Gastrocnemius medialis (tissue), 4 donors: ENCODE results near the gene ZNF221. TPM values are rescaled to one million over a fixed set of nuclear protein-coding genes. Genes with fewer than 3 reads are reported as not detected.
A peak's percentile ranks its signal among the peaks of the same experiment; 100 is the strongest.

Source experiments
- ATAC-seq, 2 donors: fragments of 150-250 bp; one replicate each; pipeline ENCODE4 v1.9.1; 2016
- DNase-seq, 2 donors: peaks; one replicate each; pipeline ENCODE4 v3.0.0-alpha.2; 2019
- H3K27ac ChIP-seq, 4 donors: fragments of 200-600 bp; sonication (generic); 1 replicate in 1 of 4; 2 replicates in 3 of 4; pipeline ENCODE4 v1.5.1; 2016 to 2018; ENCODE audit warnings: mild to moderate bottlenecking in 2 of 4, moderate library complexity in 1 of 4
- H3K27me3 ChIP-seq, 3 donors: fragments of 200-600 bp; sonication (generic) in 2 of 3; 1 replicate in 1 of 3; 2 replicates in 2 of 3; pipeline versions ENCODE4 v1.5.1 to v1.6.0; 2016 to 2019; ENCODE audit warnings: mild to moderate bottlenecking in 1 of 3, moderate library complexity in 1 of 3
- H3K36me3 ChIP-seq, 2 donors: fragments of 200-600 bp; sonication (generic) in 1 of 2; one replicate each; pipeline ENCODE4 v1.5.1; 2017 to 2018
- H3K4me1 ChIP-seq, 2 donors: fragments of 200-600 bp; sonication (generic) in 1 of 2; one replicate each; pipeline ENCODE4 v1.5.1; 2016 to 2017; ENCODE audit warnings: mild to moderate bottlenecking in 2 of 2
- H3K4me3 ChIP-seq, 4 donors: fragments of 200-600 bp; sonication (generic) in 3 of 4; 1 replicate in 1 of 4; 2 replicates in 3 of 4; pipeline ENCODE4 v1.5.1; 2016 to 2019; ENCODE audit warnings: mild to moderate bottlenecking in 2 of 4
- H3K9me3 ChIP-seq, 3 donors: fragments of 200-600 bp; sonication (generic) in 2 of 3; 1 replicate in 1 of 3; 2 replicates in 2 of 3; pipeline ENCODE4 v1.5.1; 2016 to 2019
- CTCF ChIP-seq, 5 experiments: fragments of 450-650 bp in 3 of 5; fragments of 200-600 bp in 2 of 5; sonication (generic) in 2 of 5; IDR thresholded peaks in 4 of 5; conservative IDR thresholded peaks in 1 of 5; 1 replicate in 4 of 5; 2 replicates in 1 of 5; pipeline ENCODE4 v1.5.1; 2016 to 2019; ENCODE audit warnings: antibody characterized with exemption in 5 of 5, mild to moderate bottlenecking in 3 of 5, moderate library complexity in 3 of 5
- POLR2A ChIP-seq, 2 donors: fragments of 450-650 bp; IDR thresholded peaks; one replicate each; pipeline ENCODE4 v1.6.1; 2017; ENCODE audit warnings: antibody characterized with exemption in 2 of 2, mild to moderate bottlenecking in 2 of 2, moderate library complexity in 2 of 2
- in situ Hi-C, 4 donors: fragments of 200-750 bp; cut with MboI; loops; one replicate each; pipeline versions ENCODE4 v1.15.0 to v1.8.0; 2017; ENCODE audit warnings: low sequenced_read_pairs in 4 of 4
- intact Hi-C: fragments of 100-400 bp; cut with DNase I; formaldehyde crosslinking; loops from one replicate; pipeline ENCODE4 v1.15.1; 2023; ENCODE audit warnings: low total_unique reads
- total RNA-seq, 4 donors: library from RNA; depleted of rRNA; stranded (reverse); fragments of >200 nt; gene quantifications; one replicate each; pipeline versions ENCODE4 v1.1.0 to v1.2.3, GENCODE V29; 2016

The ZNF221 gene
- total RNA-seq, result 10 to 100 TPM in 1 of 4 donors, 1 to 10 TPM in 1, under 1 TPM in 2; 0.76 to 15.3 (median 0.96) TPM

- Histone ChIP-seq H3K36me3 (peaks cover 0 to 19% of the 10 kb centered on the region in 2 donors), H3K27me3 (no peaks in the 10 kb centered on the region), H3K27ac (peak within 1 kb of the TSS; percentile 66 to 80 (median 74)), H3K4me1 (peaks cover 0 to 3% of the 10 kb centered on the region in 2 donors), H3K9me3 (peaks cover 0 to 13% (median 10%) of the 10 kb centered on the region in 3 donors), H3K4me3 (peak within 1 kb of the TSS; percentile 70 to 97 (median 84))
- intact Hi-C loops (loop anchor here (1.0 to 10.0 kb wide), 9 partner anchors 16 to 262 kb away; partner anchors contain the start of genes ZNF155, ZNF223, ZNF225 and ZNF227), in situ Hi-C loops (loop anchor here in 1 of 4 donors (10.0 kb wide), 1 partner anchor 126 kb away; the partner anchor contains the start of gene ZNF283)
- DNase-seq, result peak; percentile 87 to 90
- peak; percentile 100 for ATAC-seq
- TF ChIP-seq POLR2A (IDR thresholded peaks at IDR 0.05) (no peak), CTCF (IDR thresholded peaks at IDR 0.05 in 4 of 5, conservative IDR thresholded peaks at IDR 0.05 in 1 of 5) (peak in 4 of 5 experiments; percentile 19 to 48 (median 38))
Measured at GRCh38 chr19:43950834-43951645, at the start of gene ZNF221. Gene ZNF221, plus strand, starts transcription at chr19:43951228. Its CDS starts 11,499 bp downstream, at chr19:43962727.

GRCh38 chr19:43901395-43902390 is 49.3 kb upstream of the ZNF221 start:
- H3K4me3 ChIP-seq, result peak overlapping the region; percentile 56 to 95 (median 58)
- H3K9me3 ChIP-seq, result peaks cover 0 to 17% (median 6%) of the 10 kb centered on the region in 3 donors
- intact Hi-C loops, result loop anchor here (1.0 kb wide), 2 partner anchors 34 to 50 kb away; partner anchors contain the start of genes ZNF221 and ZNF45
- H3K4me1 ChIP-seq, result peaks cover 0 to 3% of the 10 kb centered on the region in 2 donors
- H3K27ac ChIP-seq, result peak overlapping the region in 3 of 4 donors; percentile 28 to 66 (median 31)
- H3K36me3 ChIP-seq, result peaks cover 0 to 24% of the 10 kb centered on the region in 2 donors
- TF ChIP-seq CTCF (IDR thresholded peaks at IDR 0.05 in 4 of 5, conservative IDR thresholded peaks at IDR 0.05 in 1 of 5) (no peak), POLR2A (IDR thresholded peaks at IDR 0.05) (no peak)
- peak; percentile 48 to 74 for DNase-seq
- peak; percentile 86 to 99 for ATAC-seq
- in situ Hi-C loops, result no loop called here
- H3K27me3 ChIP-seq, result no peaks in the 10 kb centered on the region

GRCh38 chr19:43902399-43902798 is 48.6 kb upstream of the ZNF221 start:
- Histone ChIP-seq H3K9me3 (peaks cover 0 to 24% (median 6%) of the 10 kb centered on the region in 3 donors), H3K4me1 (peaks cover 0 to 3% of the 10 kb centered on the region in 2 donors), H3K27me3 (no peaks in the 10 kb centered on the region), H3K36me3 (peaks cover 0 to 17% of the 10 kb centered on the region in 2 donors), H3K27ac (no peak overlapping the region), H3K4me3 (peak overlapping the region; percentile 56 to 95 (median 58))
- intact Hi-C loops (no loop called here), in situ Hi-C loops (no loop called here)
- no peak for DNase-seq
- ATAC-seq, result no peak
- TF ChIP-seq POLR2A (IDR thresholded peaks at IDR 0.05) (no peak), CTCF (IDR thresholded peaks at IDR 0.05 in 4 of 5, conservative IDR thresholded peaks at IDR 0.05 in 1 of 5) (no peak)

GRCh38 chr19:43905897-43906296 is 45.1 kb upstream of the ZNF221 start:
- H3K9me3 ChIP-seq, result peaks cover 0 to 40% (median 9%) of the 10 kb centered on the region in 3 donors
- in situ Hi-C loops, result no loop called here
- no peaks in the 10 kb centered on the region for H3K36me3 ChIP-seq
- no peak overlapping the region for H3K27ac ChIP-seq
- ATAC-seq (no peak), DNase-seq (no peak)
- H3K4me1 ChIP-seq, result peaks cover 0 to under 1% of the 10 kb centered on the region in 2 donors
- no peak for TF ChIP-seq POLR2A (IDR thresholded peaks at IDR 0.05)
- TF ChIP-seq CTCF (IDR thresholded peaks at IDR 0.05 in 4 of 5, conservative IDR thresholded peaks at IDR 0.05 in 1 of 5), result no peak
- H3K27me3 ChIP-seq, result no peaks in the 10 kb centered on the region
- intact Hi-C loops, result no loop called here
- H3K4me3 ChIP-seq, result no peak overlapping the region
